HepG2 (cell line): Measurements from ENCODE around the gene CFAP210.

Experiments used
- ELF4 ChIP-seq: sonication (generic); formaldehyde crosslinking; IDR thresholded peaks from 2 replicates; pipeline ENCODE4 v1.5.0; 2020; ENCODE audit warnings: missing genetic modification reagents, mild to moderate bottlenecking, moderate library complexity, borderline replicate concordance
- EZH2 ChIP-seq: conservative IDR thresholded peaks from 2 replicates; pipeline ENCODE4 v1.6.1; 2012; ENCODE audit warnings: mild to moderate bottlenecking, low read depth, low read length, moderate library complexity
- GATAD2A ChIP-seq: IDR thresholded peaks from 2 replicates; pipeline ENCODE4 v1.6.1; 2016
- KAT7 ChIP-seq: IDR thresholded peaks from 2 replicates; pipeline ENCODE4 v1.6.1; 2018; ENCODE audit warnings: borderline replicate concordance, missing compliant biosample characterization
- KDM1A ChIP-seq: IDR thresholded peaks from 2 replicates; pipeline ENCODE4 v1.6.1; 2016; ENCODE audit warnings: missing compliant biosample characterization
- TAF1 ChIP-seq: sonication (generic); formaldehyde crosslinking; IDR thresholded peaks from 2 replicates; pipeline ENCODE4 v1.4.0; 2020; ENCODE audit warnings: missing genetic modification reagents
- ZC3H4 ChIP-seq: sonication (generic); formaldehyde crosslinking; IDR thresholded peaks from 2 replicates; pipeline ENCODE4 v1.4.0; 2020; ENCODE audit warnings: missing genetic modification reagents, borderline replicate concordance
- ZSCAN20 ChIP-seq: sonication (generic); formaldehyde crosslinking; IDR thresholded peaks from 2 replicates; pipeline ENCODE4 v1.4.0; 2020; ENCODE audit warnings: missing genetic modification reagents, mild to moderate bottlenecking, borderline replicate concordance
- TF ChIP-seq, protein P1 (sequence below): sonication (generic); formaldehyde crosslinking; IDR thresholded peaks from 2 replicates; pipeline ENCODE4 v1.5.0; 2020; ENCODE audit warnings: mild to moderate bottlenecking, missing genetic modification reagents, moderate library complexity
- TF ChIP-seq, protein P2 (sequence below): sonication (generic); formaldehyde crosslinking; IDR thresholded peaks from 2 replicates; pipeline ENCODE4 v1.4.0; 2020; ENCODE audit warnings: missing genetic modification reagents
- TF ChIP-seq, protein P3 (sequence below): sonication (generic); formaldehyde crosslinking; conservative IDR thresholded peaks from 2 replicates; pipeline ENCODE4 v1.4.0; 2020; ENCODE audit warnings: missing genetic modification reagents

DNA sequence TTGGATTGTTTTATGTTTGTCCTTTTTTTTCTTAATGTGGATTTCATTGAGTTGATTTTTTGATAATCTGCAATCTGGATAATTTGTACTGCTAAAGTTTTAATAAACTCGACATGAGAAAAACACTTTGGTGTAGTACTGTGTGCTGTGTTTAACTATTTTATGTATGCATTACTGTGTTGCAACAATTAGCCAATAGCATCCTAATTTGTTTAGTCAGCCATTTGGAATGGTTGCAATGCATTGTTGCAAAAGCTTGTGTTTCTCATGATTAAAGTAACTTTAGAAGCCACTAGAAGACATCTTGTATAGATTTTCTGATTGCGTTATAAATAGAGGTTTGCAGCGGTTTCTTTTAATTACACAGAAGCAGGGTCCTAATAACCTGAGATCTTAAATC is 56.6 kb downstream of the CFAP210 start:
- TF ChIP-seq ZSCAN20 (no peak), ZC3H4 (CRISPR knock-in tag) (no peak), ELF4 (no peak), EZH2 (no peak), KAT7 (no peak), GATAD2A (CRISPR knock-in tag) (no peak), KDM1A (CRISPR knock-in tag) (no peak), TAF1 (CRISPR knock-in tag) (no peak)
- TF ChIP-seq, protein P1, sequence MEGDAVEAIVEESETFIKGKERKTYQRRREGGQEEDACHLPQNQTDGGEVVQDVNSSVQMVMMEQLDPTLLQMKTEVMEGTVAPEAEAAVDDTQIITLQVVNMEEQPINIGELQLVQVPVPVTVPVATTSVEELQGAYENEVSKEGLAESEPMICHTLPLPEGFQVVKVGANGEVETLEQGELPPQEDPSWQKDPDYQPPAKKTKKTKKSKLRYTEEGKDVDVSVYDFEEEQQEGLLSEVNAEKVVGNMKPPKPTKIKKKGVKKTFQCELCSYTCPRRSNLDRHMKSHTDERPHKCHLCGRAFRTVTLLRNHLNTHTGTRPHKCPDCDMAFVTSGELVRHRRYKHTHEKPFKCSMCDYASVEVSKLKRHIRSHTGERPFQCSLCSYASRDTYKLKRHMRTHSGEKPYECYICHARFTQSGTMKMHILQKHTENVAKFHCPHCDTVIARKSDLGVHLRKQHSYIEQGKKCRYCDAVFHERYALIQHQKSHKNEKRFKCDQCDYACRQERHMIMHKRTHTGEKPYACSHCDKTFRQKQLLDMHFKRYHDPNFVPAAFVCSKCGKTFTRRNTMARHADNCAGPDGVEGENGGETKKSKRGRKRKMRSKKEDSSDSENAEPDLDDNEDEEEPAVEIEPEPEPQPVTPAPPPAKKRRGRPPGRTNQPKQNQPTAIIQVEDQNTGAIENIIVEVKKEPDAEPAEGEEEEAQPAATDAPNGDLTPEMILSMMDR (CRISPR knock-in tag): no peak
- TF ChIP-seq, protein P2, sequence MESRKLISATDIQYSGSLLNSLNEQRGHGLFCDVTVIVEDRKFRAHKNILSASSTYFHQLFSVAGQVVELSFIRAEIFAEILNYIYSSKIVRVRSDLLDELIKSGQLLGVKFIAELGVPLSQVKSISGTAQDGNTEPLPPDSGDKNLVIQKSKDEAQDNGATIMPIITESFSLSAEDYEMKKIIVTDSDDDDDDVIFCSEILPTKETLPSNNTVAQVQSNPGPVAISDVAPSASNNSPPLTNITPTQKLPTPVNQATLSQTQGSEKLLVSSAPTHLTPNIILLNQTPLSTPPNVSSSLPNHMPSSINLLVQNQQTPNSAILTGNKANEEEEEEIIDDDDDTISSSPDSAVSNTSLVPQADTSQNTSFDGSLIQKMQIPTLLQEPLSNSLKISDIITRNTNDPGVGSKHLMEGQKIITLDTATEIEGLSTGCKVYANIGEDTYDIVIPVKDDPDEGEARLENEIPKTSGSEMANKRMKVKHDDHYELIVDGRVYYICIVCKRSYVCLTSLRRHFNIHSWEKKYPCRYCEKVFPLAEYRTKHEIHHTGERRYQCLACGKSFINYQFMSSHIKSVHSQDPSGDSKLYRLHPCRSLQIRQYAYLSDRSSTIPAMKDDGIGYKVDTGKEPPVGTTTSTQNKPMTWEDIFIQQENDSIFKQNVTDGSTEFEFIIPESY (CRISPR knock-in tag): no peak
- TF ChIP-seq, protein P3, sequence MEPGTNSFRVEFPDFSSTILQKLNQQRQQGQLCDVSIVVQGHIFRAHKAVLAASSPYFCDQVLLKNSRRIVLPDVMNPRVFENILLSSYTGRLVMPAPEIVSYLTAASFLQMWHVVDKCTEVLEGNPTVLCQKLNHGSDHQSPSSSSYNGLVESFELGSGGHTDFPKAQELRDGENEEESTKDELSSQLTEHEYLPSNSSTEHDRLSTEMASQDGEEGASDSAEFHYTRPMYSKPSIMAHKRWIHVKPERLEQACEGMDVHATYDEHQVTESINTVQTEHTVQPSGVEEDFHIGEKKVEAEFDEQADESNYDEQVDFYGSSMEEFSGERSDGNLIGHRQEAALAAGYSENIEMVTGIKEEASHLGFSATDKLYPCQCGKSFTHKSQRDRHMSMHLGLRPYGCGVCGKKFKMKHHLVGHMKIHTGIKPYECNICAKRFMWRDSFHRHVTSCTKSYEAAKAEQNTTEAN (CRISPR knock-in tag): no peak
